T47D (cell line): ENCODE data around the gene ROGDI.

Experiments
- DNase-seq, 2 experiments: peaks; one replicate each; pipeline versions ENCODE4 v3.0.0 to v3.0.0-alpha.2; 2011 to 2012; ENCODE audit warnings: low read depth in 1 of 2, low spot score in 1 of 2
- JUND ChIP-seq: IDR thresholded peaks from 2 replicates; pipeline ENCODE4 v1.6.1; 2012; ENCODE audit warnings: low read depth
- in situ Hi-C: cut with HindIII; loops from 2 replicates; pipeline ENCODE4 v1.10.0; 2016; ENCODE audit warnings: low sequenced_read_pairs, low pct_unique_long_range_greater_than_20kb

The ROGDI gene

GRCh38 chr16:4801962-4802658 is at the start of gene ROGDI:
TSS of gene ROGDI (minus strand) at chr16:4802633. CDS start at chr16:4802571, 62 bp downstream.
- no peak for TF ChIP-seq JUND
- in situ Hi-C loops = no loop called here
- peak; percentile 83 to 96 for DNase-seq

- in situ Hi-C loops = no loop called here
- DNase-seq = peak in 1 of 2 experiments; percentile 23
- no peak for TF ChIP-seq JUND
These were observed 47.8 kb upstream of the ROGDI start for GRCh38 chr16:4850211-4850610.

DNA sequence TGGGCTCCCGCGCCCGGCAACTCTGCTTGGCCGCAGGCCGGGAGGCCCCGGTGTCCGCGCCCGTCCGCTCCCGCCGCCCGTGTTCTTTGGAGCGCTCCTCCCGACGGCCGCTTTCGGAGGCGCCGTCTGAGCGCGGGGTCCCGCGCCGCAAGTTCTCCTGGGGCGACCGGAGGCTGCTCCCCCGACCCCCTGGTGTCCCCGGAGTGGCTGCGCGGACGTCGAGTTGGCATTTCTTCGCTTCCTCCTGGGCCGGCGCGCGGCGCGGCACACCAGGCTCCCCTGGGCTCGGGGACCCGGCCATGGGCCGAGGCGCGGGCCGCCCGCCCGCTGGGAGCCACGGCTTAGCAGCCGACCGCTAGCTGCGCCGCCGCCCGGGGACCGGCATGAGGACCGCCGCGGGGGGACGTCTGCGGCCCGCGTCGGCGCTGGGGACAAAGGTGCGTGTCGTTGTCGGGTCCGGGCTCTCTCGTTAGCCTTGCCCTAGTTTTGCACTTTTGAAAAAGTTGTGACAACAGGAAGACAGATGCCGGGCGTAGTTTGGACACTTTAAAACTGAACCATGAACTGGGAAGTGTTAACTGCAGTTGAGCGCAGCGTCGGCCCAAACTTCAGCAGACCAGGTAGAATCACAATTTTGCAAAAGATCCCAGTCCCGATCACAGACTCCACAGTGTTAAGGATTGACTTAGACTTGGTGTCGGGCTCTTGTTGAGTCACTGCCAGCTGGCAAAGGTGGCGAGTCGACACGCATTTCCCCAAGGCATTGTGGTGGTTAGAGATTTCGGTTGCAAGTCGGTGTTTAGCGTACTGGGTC is 45.5 kb upstream of the ROGDI start:
- TF ChIP-seq JUND = no peak
- peak in 1 of 2 experiments; percentile 70 for DNase-seq
- in situ Hi-C loops = no loop called here

DNA sequence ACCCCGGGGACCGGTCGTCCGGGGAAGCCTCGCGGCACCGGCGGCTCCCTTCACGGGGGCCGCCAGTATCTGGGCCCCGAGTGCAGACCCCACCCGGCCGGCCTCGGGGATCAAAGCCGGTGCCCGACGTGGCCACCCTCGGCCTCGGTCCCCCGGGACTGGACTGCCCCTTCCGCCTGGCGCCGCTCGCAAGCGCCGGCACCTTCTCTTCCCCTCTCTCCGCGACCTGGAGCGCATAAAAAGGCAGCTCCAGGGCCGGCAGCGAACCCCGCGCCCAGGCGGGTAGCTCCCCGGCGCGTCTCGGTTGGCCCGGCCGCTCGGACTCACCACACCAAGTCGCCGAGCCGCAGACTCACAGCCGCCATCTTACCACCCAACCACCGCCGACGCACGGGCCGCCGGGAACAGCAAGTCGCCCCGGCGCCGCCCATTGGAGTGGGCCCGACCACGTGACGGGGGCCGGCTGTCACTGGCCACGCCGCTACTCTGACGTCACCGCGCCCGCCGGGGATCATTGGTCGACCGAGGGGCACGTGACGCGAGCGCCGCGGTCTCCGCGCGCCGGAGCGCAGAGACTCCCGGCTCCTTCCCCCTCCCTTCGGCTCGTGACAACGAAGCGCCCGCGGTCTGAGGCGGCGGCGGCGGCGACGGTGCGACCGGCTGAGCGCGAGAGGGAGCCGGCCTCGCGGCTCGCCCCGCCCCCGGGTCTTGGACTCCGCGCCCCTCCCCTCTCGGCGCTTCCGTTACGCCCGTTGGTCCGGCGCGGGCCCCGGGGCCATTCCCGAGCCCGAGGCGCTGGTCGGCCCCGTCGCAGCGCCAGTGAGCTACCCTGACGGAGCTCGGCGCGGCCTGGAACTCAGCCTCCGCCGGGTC is 44.7 kb upstream of the ROGDI start, which contains the start of the genes GLYR1 and UBN1:
GLYR1 (minus strand) TSS at position 388 of the 873 bp plus-strand sequence; CDS start at position 365, 23 bp downstream.
UBN1 (plus strand) TSS at position 581 of the 873 bp plus-strand sequence. CDS start 5,437 bp downstream, outside the sequence.
- no peak for TF ChIP-seq JUND
- in situ Hi-C loops = no loop called here
- DNase-seq = peak; percentile 95 to 98

- DNase-seq = peak in 1 of 2 experiments; percentile 77
- TF ChIP-seq JUND = no peak
- in situ Hi-C loops = no loop called here
These were observed 44.1 kb upstream of the ROGDI start for GRCh38 chr16:4846503-4846900.

GRCh38 chr16:4840984-4841383 is 38.6 kb upstream of the ROGDI start:
- TF ChIP-seq JUND = no peak
- DNase-seq = no peak
- in situ Hi-C loops = no loop called here

DNA sequence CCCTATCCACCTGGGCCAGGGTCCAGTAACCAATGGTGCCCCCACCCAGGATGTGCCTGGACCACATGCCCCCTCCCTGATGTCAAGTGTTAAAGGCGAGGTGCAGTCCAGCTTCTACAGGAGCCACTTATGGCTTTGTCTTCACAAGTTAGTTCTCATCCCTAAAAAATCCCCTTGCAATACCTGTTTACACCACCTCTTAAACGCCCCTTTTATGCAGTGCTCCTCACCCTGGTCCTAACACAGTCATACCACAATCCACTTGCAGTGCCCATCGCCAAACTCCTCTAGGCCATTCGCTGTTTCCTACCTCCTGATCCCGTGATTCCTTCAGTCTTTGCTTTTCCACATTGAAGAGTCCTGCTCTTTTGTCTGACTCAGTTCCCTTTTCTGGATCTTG is 37.5 kb upstream of the ROGDI start:
- in situ Hi-C loops = no loop called here
- no peak for TF ChIP-seq JUND
- DNase-seq = no peak

- DNase-seq = no peak
- in situ Hi-C loops = no loop called here
- no peak for TF ChIP-seq JUND
These were observed 35.5 kb upstream of the ROGDI start for GRCh38 chr16:4837733-4838501.

- no peak for TF ChIP-seq JUND
- DNase-seq = no peak
- in situ Hi-C loops = no loop called here
These were observed 34.3 kb upstream of the ROGDI start for GRCh38 chr16:4836727-4837126.

- in situ Hi-C loops = no loop called here
- DNase-seq = no peak
- TF ChIP-seq JUND = no peak
These were observed 31.2 kb upstream of the ROGDI start for GRCh38 chr16:4833584-4833983.

- in situ Hi-C loops = no loop called here
- TF ChIP-seq JUND = no peak
- no peak for DNase-seq
These were observed 30.4 kb upstream of the ROGDI start for GRCh38 chr16:4832698-4833343.
